AG04449 (cell line): ENCODE measurements around the gene ETHE1.

Experiments used
- CTCF ChIA-PET: fragments of 350-600 bp; formaldehyde crosslinking; extraction: SDS; loops from one replicate; lab custom pipeline; 2021; ENCODE audit warnings: antibody characterized with exemption; lab: Yijun Ruan, JAX
- POLR2A ChIA-PET: fragments of 400-600, 350-600 bp; formaldehyde crosslinking; extraction: SDS; loops from one replicate; lab custom pipeline; 2020; ENCODE audit warnings: antibody characterized with exemption, inconsistent platforms; lab: Yijun Ruan, JAX
- DNase-seq: peaks from one replicate; pipeline ENCODE4 v3.0.0-alpha.2; 2010; ENCODE audit warnings: low read depth, low spot score
- H3K4me3 ChIP-seq: 2 replicates; pipeline ENCODE4 v1.5.1; 2011; ENCODE audit warnings: low read depth, mild to moderate bottlenecking, control low read depth, low read length
- CTCF ChIP-seq: IDR thresholded peaks from one replicate; pipeline ENCODE4 v1.5.1; 2011; ENCODE audit warnings: mild to moderate bottlenecking, moderate library complexity, low read length, control low read depth, inconsistent platforms; ENCODE audit not compliant: insufficient read depth; ENCODE audit errors: missing control alignments

Gene ETHE1

GRCh38 chr19:43462383-43462782 is 64.6 kb downstream of the ETHE1 start:
- CTCF ChIA-PET = interaction anchor here (0.9 to 6.9 kb wide), 4 partner anchors 11 to 61 kb away, joined by 4 to 62 read pairs (median 11); no protein-coding TSS in a partner anchor

GRCh38 chr19:43461303-43461702 is 65.7 kb downstream of the ETHE1 start:
- no peak for DNase-seq
- CTCF ChIA-PET = interaction anchor here (0.7 to 7.0 kb wide), 2 partner anchors 13 to 58 kb away, joined by 3 to 69 read pairs; no protein-coding TSS in a partner anchor
- no peak for TF ChIP-seq CTCF
- H3K4me3 ChIP-seq = no peak overlapping the region
- POLR2A ChIA-PET = no interaction called here

More at GRCh38 chr19:43462383-43462782, 64.6 kb downstream of the ETHE1 start:
- no peak overlapping the region for H3K4me3 ChIP-seq
- no peak for DNase-seq
- POLR2A ChIA-PET = no interaction called here
- TF ChIP-seq CTCF = no peak

- DNase-seq = no peak
- no peak for TF ChIP-seq CTCF
- ChIA-PET CTCF (interaction anchor here (0.7 to 7.0 kb wide), 4 partner anchors 10 to 94 kb away, joined by 3 to 69 read pairs (median 15); no protein-coding TSS in a partner anchor), POLR2A (no interaction called here)
- no peak overlapping the region for H3K4me3 ChIP-seq
Observed at GRCh38 chr19:43460362-43461016, 66.5 kb downstream of the ETHE1 start.

- TF ChIP-seq CTCF = no peak
- ChIA-PET POLR2A (interaction anchor here (0.7 kb wide), 1 partner anchor 549 kb away, joined by 3 read pairs; no protein-coding TSS in a partner anchor), CTCF (interaction anchor here (1.8 to 7.0 kb wide), 3 partner anchors 10 to 62 kb away, joined by 5 to 69 read pairs (median 27); partner anchors contain the start of gene PHLDB3)
- H3K4me3 ChIP-seq = no peak overlapping the region
- DNase-seq = no peak
Observed at GRCh38 chr19:43457809-43458208, 69.2 kb downstream of the ETHE1 start.
